HepG2 (cell line): ENCODE measurements around the gene ATP2B2. TPM values are rescaled to one million over a fixed set of nuclear protein-coding genes. Genes with fewer than 3 reads are reported as not detected.

Experiments used
- ATAC-seq: fragments of 200-7000 bp; cut with Tn5 transposase; 3 replicates; pipeline ENCODE4 v1.9.1; 2020; ENCODE audit warnings: mild to moderate bottlenecking, moderate library complexity
- BruUV-seq: library from RNA; stranded (reverse); fragments of 400-500 nt; replicated peaks from 2 replicates; lab custom pipeline; 2021; lab: Mats Ljungman, UMichigan
- CTCF ChIA-PET: fragments of 300-600 bp; formaldehyde crosslinking; extraction: SDS; loops from one replicate; lab custom pipeline; 2021; ENCODE audit warnings: low total read pairs, inconsistent platforms, low intra/inter-chr PET ratio; lab: Yijun Ruan, JAX
- POLR2A ChIA-PET: fragments of 350-600 bp; sonication (Branson Sonifier 250); formaldehyde crosslinking; loops from one replicate; lab custom pipeline; 2020; ENCODE audit warnings: antibody characterized with exemption, inconsistent platforms; lab: Yijun Ruan, JAX
- DNase-seq: peaks from one replicate; pipeline ENCODE4 v3.0.0-alpha.2; 2015; ENCODE audit warnings: low spot score
- FAIRE-seq: peaks from 3 replicates; lab custom pipeline; 2011; peaks lifted over from hg19 to GRCh38; lab: Jason Lieb, UNC
- H2AFZ ChIP-seq: one replicate; pipeline ENCODE4 v1.6.1; 2011; ENCODE audit warnings: low read length, inconsistent platforms
- H3K27ac ChIP-seq: fragments of 300-600 bp; 3 replicates; pipeline ENCODE4 v1.8.0; 2011; ENCODE audit warnings: mixed run types, mild to moderate bottlenecking, mixed read lengths, low read length, inconsistent platforms; ENCODE audit not compliant: insufficient read depth; ENCODE audit errors: extremely low read length
- H3K27me3 ChIP-seq, 2 experiments: fragments of 200-600 bp in 1 of 2; 2 replicates in 1 of 2; 3 replicates in 1 of 2; pipeline versions ENCODE4 v1.6.0 to v1.8.0; 2011; ENCODE audit warnings: low read length in 2 of 2, mild to moderate bottlenecking in 2 of 2, moderate library complexity in 2 of 2, inconsistent platforms in 1 of 2; ENCODE audit not compliant: insufficient read depth in 2 of 2, control insufficient read depth in 1 of 2
- H3K36me3 ChIP-seq, 2 experiments: fragments of 200-600 bp in 1 of 2; replicated peaks in 1 of 2; 2 replicates in 1 of 2; 3 replicates in 1 of 2; pipeline versions ENCODE4 v1.5.1 to v1.8.0; 2011; ENCODE audit warnings: low read length in 2 of 2, inconsistent platforms in 1 of 2; ENCODE audit not compliant: insufficient read depth in 2 of 2, control insufficient read depth in 1 of 2
- H3K4me1 ChIP-seq: 2 replicates; pipeline ENCODE4 v1.5.1; 2012; ENCODE audit warnings: low read length, inconsistent platforms; ENCODE audit not compliant: insufficient read depth
- H3K4me2 ChIP-seq: 2 replicates; pipeline ENCODE4 v1.6.0; 2011; ENCODE audit warnings: low read depth, low read length, inconsistent platforms
- H3K4me3 ChIP-seq, 3 experiments: fragments of 200-600 bp in 1 of 3; sonication (generic), shearing (Covaris generic) in 1 of 3; replicated peaks in 1 of 3; 2 replicates each; pipeline ENCODE4 v1.5.1; 2011 to 2016; ENCODE audit warnings: low read length in 3 of 3, inconsistent platforms in 2 of 3, low read depth in 2 of 3, mild to moderate bottlenecking in 2 of 3, control low read depth in 1 of 3, mixed read lengths in 1 of 3; ENCODE audit not compliant: insufficient read depth in 1 of 3
- H3K79me2 ChIP-seq: one replicate; pipeline ENCODE4 v1.6.1; 2011; ENCODE audit warnings: low read length, inconsistent platforms; ENCODE audit not compliant: insufficient read depth
- H3K9ac ChIP-seq: 2 replicates; pipeline ENCODE4 v1.6.0; 2011; ENCODE audit warnings: mild to moderate bottlenecking, low read depth, low read length, inconsistent platforms; ENCODE audit not compliant: insufficient read depth
- H3K9me3 ChIP-seq: 2 replicates; pipeline ENCODE4 v1.5.1; 2012; ENCODE audit warnings: mild to moderate bottlenecking, low read length
- H4K20me1 ChIP-seq: 2 replicates; pipeline ENCODE4 v1.6.0; 2011; ENCODE audit warnings: inconsistent platforms, mild to moderate bottlenecking, low read length, moderate library complexity; ENCODE audit not compliant: insufficient read depth
- ELF4 ChIP-seq: sonication (generic); formaldehyde crosslinking; IDR thresholded peaks from 2 replicates; pipeline ENCODE4 v1.5.0; 2020; ENCODE audit warnings: missing genetic modification reagents, mild to moderate bottlenecking, moderate library complexity, borderline replicate concordance
- IRF2 ChIP-seq: IDR thresholded peaks from 2 replicates; pipeline ENCODE4 v1.6.1; 2018; ENCODE audit warnings: missing genetic modification reagents, missing compliant biosample characterization
- STAG1 ChIP-seq: sonication (generic); formaldehyde crosslinking; IDR thresholded peaks from 2 replicates; pipeline ENCODE4 v1.4.0; 2020; ENCODE audit warnings: missing genetic modification reagents
- WGBS: methylation state at CpG from one replicate; pipeline ENCODE4 v1.1.6; 2017; ENCODE audit warnings: low lambda C conversion rate; 5-methylcytosine and 5-hydroxymethylcytosine counted together
- in situ Hi-C: cut with HindIII; loops from 2 replicates; pipeline ENCODE4 v1.10.0; 2017; ENCODE audit warnings: low pct_unique_long_range_greater_than_20kb; ENCODE audit not compliant: extremely low pct_ligation_motif_present
- intact Hi-C: fragments of 100-400 bp; cut with micrococcal nuclease; formaldehyde crosslinking; loops from one replicate; pipeline ENCODE4 v1.10.0; 2022; ENCODE audit not compliant: unreplicated experiment
- polyA plus RNA-seq, 8 experiments: library from polyadenylated mRNA; depleted of rRNA in 3 of 8; stranded (reverse) in 7 of 8; unstranded in 1 of 8; fragments of >200 nt; fragmentation: Illumina TruSeq in 4 of 8; extraction: Trizol in 4 of 8; gene quantifications; 2 replicates each; pipeline versions ENCODE4 v1.2.1 to v1.2.3, GENCODE V29; 2011 to 2016; ENCODE audit warnings: low read depth in 4 of 8, missing spikeins in 1 of 8, mixed read lengths in 1 of 8; ENCODE audit not compliant: insufficient read depth in 1 of 8
- total RNA-seq, 5 experiments: library from RNA; depleted of rRNA; stranded (reverse); fragments of >200 nt; fragmentation: Illumina TruSeq; extraction: Trizol; gene quantifications; 2 replicates each; pipeline ENCODE4 v1.2.3, GENCODE V29; 2016; ENCODE audit warnings: low read depth in 1 of 5
- TF ChIP-seq, protein P1 (sequence below): sonication (generic); formaldehyde crosslinking; conservative IDR thresholded peaks from 2 replicates; pipeline ENCODE4 v1.8.0; 2022; ENCODE audit warnings: mild to moderate bottlenecking, moderate library complexity, missing genetic modification reagents
- TF ChIP-seq, protein P2 (sequence below): IDR thresholded peaks from 2 replicates; pipeline ENCODE4 v1.6.1; 2016
- TF ChIP-seq, protein P3 (sequence below): sonication (generic); formaldehyde crosslinking; IDR thresholded peaks from 2 replicates; pipeline ENCODE4 v1.5.0; 2020; ENCODE audit warnings: mild to moderate bottlenecking, missing genetic modification reagents, moderate library complexity

Gene ATP2B2
- total and polyA plus RNA-seq, 2 of the 13 experiments (the other 11 are each of a cell fraction or from before 2014, with no cell fraction given), result 1.5 to 2.3 TPM

DNA sequence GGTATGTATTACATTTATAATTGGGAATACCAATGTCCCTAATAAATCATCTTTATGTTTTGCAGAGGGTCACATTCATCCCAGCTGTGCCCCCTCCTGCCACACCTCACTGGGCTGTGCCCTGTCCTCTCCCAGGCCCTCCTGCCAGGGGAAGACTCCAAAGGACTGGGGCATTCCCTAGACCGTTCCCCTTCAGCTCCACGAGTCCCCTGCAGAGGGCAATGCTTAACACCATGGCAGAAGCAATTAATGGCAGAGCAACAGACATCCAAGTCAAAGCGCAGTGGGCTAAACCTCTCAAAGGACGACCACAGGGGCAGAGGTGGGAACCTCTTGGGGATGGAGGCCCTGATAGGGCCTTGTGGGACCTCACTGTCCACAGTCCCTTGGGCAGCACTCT lies 113.1 kb downstream of the ATP2B2 start:
- TF ChIP-seq STAG1 (peak; percentile 48), ELF4 (CRISPR knock-in tag) (no peak), IRF2 (CRISPR knock-in tag) (no peak)
- TF ChIP-seq, protein P1, sequence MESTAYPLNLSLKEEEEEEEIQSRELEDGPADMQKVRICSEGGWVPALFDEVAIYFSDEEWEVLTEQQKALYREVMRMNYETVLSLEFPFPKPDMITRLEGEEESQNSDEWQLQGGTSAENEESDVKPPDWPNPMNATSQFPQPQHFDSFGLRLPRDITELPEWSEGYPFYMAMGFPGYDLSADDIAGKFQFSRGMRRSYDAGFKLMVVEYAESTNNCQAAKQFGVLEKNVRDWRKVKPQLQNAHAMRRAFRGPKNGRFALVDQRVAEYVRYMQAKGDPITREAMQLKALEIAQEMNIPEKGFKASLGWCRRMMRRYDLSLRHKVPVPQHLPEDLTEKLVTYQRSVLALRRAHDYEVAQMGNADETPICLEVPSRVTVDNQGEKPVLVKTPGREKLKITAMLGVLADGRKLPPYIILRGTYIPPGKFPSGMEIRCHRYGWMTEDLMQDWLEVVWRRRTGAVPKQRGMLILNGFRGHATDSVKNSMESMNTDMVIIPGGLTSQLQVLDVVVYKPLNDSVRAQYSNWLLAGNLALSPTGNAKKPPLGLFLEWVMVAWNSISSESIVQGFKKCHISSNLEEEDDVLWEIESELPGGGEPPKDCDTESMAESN, result no peak
- TF ChIP-seq, protein P2, sequence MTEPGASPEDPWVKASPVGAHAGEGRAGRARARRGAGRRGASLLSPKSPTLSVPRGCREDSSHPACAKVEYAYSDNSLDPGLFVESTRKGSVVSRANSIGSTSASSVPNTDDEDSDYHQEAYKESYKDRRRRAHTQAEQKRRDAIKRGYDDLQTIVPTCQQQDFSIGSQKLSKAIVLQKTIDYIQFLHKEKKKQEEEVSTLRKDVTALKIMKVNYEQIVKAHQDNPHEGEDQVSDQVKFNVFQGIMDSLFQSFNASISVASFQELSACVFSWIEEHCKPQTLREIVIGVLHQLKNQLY (CRISPR knock-in tag), result no peak
- TF ChIP-seq, protein P3, sequence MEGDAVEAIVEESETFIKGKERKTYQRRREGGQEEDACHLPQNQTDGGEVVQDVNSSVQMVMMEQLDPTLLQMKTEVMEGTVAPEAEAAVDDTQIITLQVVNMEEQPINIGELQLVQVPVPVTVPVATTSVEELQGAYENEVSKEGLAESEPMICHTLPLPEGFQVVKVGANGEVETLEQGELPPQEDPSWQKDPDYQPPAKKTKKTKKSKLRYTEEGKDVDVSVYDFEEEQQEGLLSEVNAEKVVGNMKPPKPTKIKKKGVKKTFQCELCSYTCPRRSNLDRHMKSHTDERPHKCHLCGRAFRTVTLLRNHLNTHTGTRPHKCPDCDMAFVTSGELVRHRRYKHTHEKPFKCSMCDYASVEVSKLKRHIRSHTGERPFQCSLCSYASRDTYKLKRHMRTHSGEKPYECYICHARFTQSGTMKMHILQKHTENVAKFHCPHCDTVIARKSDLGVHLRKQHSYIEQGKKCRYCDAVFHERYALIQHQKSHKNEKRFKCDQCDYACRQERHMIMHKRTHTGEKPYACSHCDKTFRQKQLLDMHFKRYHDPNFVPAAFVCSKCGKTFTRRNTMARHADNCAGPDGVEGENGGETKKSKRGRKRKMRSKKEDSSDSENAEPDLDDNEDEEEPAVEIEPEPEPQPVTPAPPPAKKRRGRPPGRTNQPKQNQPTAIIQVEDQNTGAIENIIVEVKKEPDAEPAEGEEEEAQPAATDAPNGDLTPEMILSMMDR (CRISPR knock-in tag), result peak; percentile 46
- intact Hi-C loops, result no loop called here
- Histone ChIP-seq H3K27me3 (peaks cover 0 to 3% of the 10 kb centered on the region in 2 experiments; a peak in 1 of 5 replicates), H3K4me2 (no peak overlapping the region), H3K9me3 (no peaks in the 10 kb centered on the region), H4K20me1 (no peaks in the 10 kb centered on the region), H3K9ac (no peak overlapping the region), H3K4me3 (no peak overlapping the region), H3K27ac (no peak overlapping the region), H3K4me1 (no peaks in the 10 kb centered on the region), H3K36me3 (no peaks in the 10 kb centered on the region), H3K79me2 (no peaks in the 10 kb centered on the region), H2AFZ (no peak overlapping the region)
- ChIA-PET POLR2A (no interaction called here), CTCF (interaction anchor here (0.6 kb wide), 1 partner anchor 347 kb away, joined by 3 read pairs; no protein-coding TSS in a partner anchor)
- DNase-seq, result no peak
- ATAC-seq, result peak; percentile 74
- WGBS, result 42% methylated on average over 4 of the region's 4 CpGs
- no TSS peak for BruUV-seq
- no peak for FAIRE-seq
- in situ Hi-C loops, result no loop called here
